Measurements from ENCODE around the gene SLC35A5. TPM values are rescaled to one million over a fixed set of nuclear protein-coding genes. Genes with fewer than 3 reads are reported as not detected.

Gene SLC35A5
- total RNA-seq, 4 donors from 2014 or later, result 18.6 to 28.7 (median 22.8) TPM

DNA sequence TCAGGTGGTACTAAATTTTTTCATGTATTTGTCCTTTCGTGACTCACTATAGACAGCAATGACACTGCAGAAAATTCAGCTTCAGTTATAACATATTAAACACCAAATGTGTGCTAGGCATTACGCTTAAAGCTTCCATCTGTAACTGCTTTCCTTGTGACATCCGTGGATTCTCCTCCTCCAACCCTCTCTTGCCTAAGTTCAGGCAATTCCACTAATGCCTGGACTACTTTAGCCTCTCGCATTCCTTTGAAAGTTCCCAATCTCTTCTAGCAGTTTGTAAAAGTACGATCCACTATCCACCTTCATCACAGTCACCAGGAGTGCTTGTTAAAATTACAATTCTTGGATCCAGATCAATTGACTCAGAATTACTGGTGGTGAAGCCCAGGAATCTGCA, 61.4 kb downstream of the SLC35A5 start:
- Histone ChIP-seq H3K27ac (replicated peaks in 1 of 4) (no peak overlapping the region), H3K27me3 (no peaks in the 10 kb centered on the region), H3K9me3 (no peaks in the 10 kb centered on the region), H3K4me3 (no peak overlapping the region), H3K4me1 (peaks cover 0 to 39% (median 18%) of the 10 kb centered on the region in 4 donors), H3K36me3 (peaks cover 0 to 5% (median 0%) of the 10 kb centered on the region in 4 donors)
- intact Hi-C loops (cut with DNase I), result no loop called here
- TF ChIP-seq POLR2A (IDR thresholded peaks at IDR 0.05; ENCODE audit: low read depth) (no peak), EP300 (IDR thresholded peaks at IDR 0.05) (no peak), CTCF (IDR thresholded peaks at IDR 0.05) (no peak), POLR2AphosphoS5 (IDR thresholded peaks at IDR 0.05) (no peak)
- no peak for DNase-seq (ENCODE audit: extremely low spot score)
- WGBS, result 91% methylated on average over 5 of the region's 5 CpGs

- DNase-seq (ENCODE audit: extremely low spot score), result no peak
- H3K9me3 ChIP-seq, result no peaks in the 10 kb centered on the region
- intact Hi-C loops (cut with DNase I), result no loop called here
- peaks cover 0 to 44% (median 18%) of the 10 kb centered on the region in 4 donors for H3K4me1 ChIP-seq
- no peak overlapping the region for H3K27ac ChIP-seq (replicated peaks in 1 of 4)
- H3K27me3 ChIP-seq, result no peaks in the 10 kb centered on the region
- H3K4me3 ChIP-seq, result no peak overlapping the region
- 88% methylated on average over 1 of the region's 1 CpG for WGBS
- TF ChIP-seq POLR2A (IDR thresholded peaks at IDR 0.05; ENCODE audit: low read depth) (no peak), CTCF (IDR thresholded peaks at IDR 0.05) (no peak), EP300 (IDR thresholded peaks at IDR 0.05) (no peak), POLR2AphosphoS5 (IDR thresholded peaks at IDR 0.05) (no peak)
- H3K36me3 ChIP-seq, result peaks cover 0 to under 1% (median 0%) of the 10 kb centered on the region in 4 donors
Observed at GRCh38 chr3:112623717-112624116, 61.9 kb downstream of the SLC35A5 start.

- Histone ChIP-seq H3K4me1 (peaks cover 0 to 64% (median 46%) of the 10 kb centered on the region in 4 donors), H3K36me3 (no peaks in the 10 kb centered on the region), H3K27ac (replicated peaks in 1 of 4) (peak overlapping the region in 3 of 4 donors; percentile 39 to 84 (median 48)), H3K27me3 (no peaks in the 10 kb centered on the region), H3K4me3 (no peak overlapping the region), H3K9me3 (no peaks in the 10 kb centered on the region)
- no peak for TF ChIP-seq POLR2AphosphoS5 (IDR thresholded peaks at IDR 0.05)
- TF ChIP-seq EP300 (IDR thresholded peaks at IDR 0.05), result peak; percentile 6
- no peak for DNase-seq (ENCODE audit: extremely low spot score)
- intact Hi-C loops (cut with DNase I), result no loop called here
- 47% methylated on average over 4 of the region's 4 CpGs for WGBS
Observed at GRCh38 chr3:112627419-112627818, 65.6 kb downstream of the SLC35A5 start.

- H3K4me3 ChIP-seq, result no peak overlapping the region
- H3K36me3 ChIP-seq, result no peaks in the 10 kb centered on the region
- H3K4me1 ChIP-seq, result peaks cover 0 to 69% (median 52%) of the 10 kb centered on the region in 4 donors
- TF ChIP-seq CTCF (IDR thresholded peaks at IDR 0.05) (no peak), POLR2A (IDR thresholded peaks at IDR 0.05; ENCODE audit: low read depth) (no peak), EP300 (IDR thresholded peaks at IDR 0.05) (no peak), POLR2AphosphoS5 (IDR thresholded peaks at IDR 0.05) (no peak)
- peak overlapping the region in 3 of 4 donors; percentile 39 to 84 (median 48) for H3K27ac ChIP-seq (replicated peaks in 1 of 4)
- 50% methylated on average over 1 of the region's 1 CpG for WGBS
- DNase-seq (ENCODE audit: extremely low spot score), result no peak
- H3K27me3 ChIP-seq, result no peaks in the 10 kb centered on the region
- H3K9me3 ChIP-seq, result no peaks in the 10 kb centered on the region
- intact Hi-C loops (cut with DNase I), result no loop called here
Observed at GRCh38 chr3:112627919-112628466, 66.1 kb downstream of the SLC35A5 start.

- Histone ChIP-seq H3K4me1 (peaks cover 3 to 73% (median 66%) of the 10 kb centered on the region in 4 donors), H3K36me3 (no peaks in the 10 kb centered on the region), H3K4me3 (no peak overlapping the region), H3K9me3 (no peaks in the 10 kb centered on the region), H3K27ac (replicated peaks in 1 of 4) (peak overlapping the region; percentile 25 to 84 (median 52)), H3K27me3 (no peaks in the 10 kb centered on the region)
- no peak for DNase-seq (ENCODE audit: extremely low spot score)
- WGBS, result 26% methylated on average over 7 of the region's 7 CpGs
- intact Hi-C loops (cut with DNase I), result no loop called here
- no peak for TF ChIP-seq POLR2A (IDR thresholded peaks at IDR 0.05; ENCODE audit: low read depth)
- TF ChIP-seq POLR2AphosphoS5 (IDR thresholded peaks at IDR 0.05), result peak; percentile 66 to 71
- TF ChIP-seq EP300 (IDR thresholded peaks at IDR 0.05), result no peak
- no peak for TF ChIP-seq CTCF (IDR thresholded peaks at IDR 0.05)
Observed at GRCh38 chr3:112629425-112629824, 67.6 kb downstream of the SLC35A5 start.

Data from esophagus muscularis mucosa (tissue), 4 donors.